Left ventricle myocardium inferior (tissue), 1 donor: ENCODE results near the gene BMP2K. TPM values are rescaled to one million over a fixed set of nuclear protein-coding genes. Genes with fewer than 3 reads are reported as not detected.

Source experiments
- DNase-seq: peaks from one replicate; pipeline ENCODE4 v3.0.0-alpha.2; 2020
- H3K27ac ChIP-seq: fragments of 200-600 bp; replicated peaks from 2 replicates; pipeline ENCODE4 v1.8.0; 2021
- H3K27me3 ChIP-seq: fragments of 200-600 bp; 2 replicates; pipeline ENCODE4 v1.8.0; 2021; ENCODE audit warnings: low read depth
- H3K36me3 ChIP-seq: fragments of 200-600 bp; 2 replicates; pipeline ENCODE4 v1.8.0; 2021
- H3K4me1 ChIP-seq: fragments of 200-600 bp; 2 replicates; pipeline ENCODE4 v1.8.0; 2021
- H3K4me3 ChIP-seq: fragments of 200-600 bp; 2 replicates; pipeline ENCODE4 v1.8.0; 2021; ENCODE audit warnings: mild to moderate bottlenecking, moderate library complexity
- H3K9me3 ChIP-seq: fragments of 200-600 bp; replicated peaks from 2 replicates; pipeline ENCODE4 v1.8.0; 2021
- CTCF ChIP-seq: fragments of 200-600 bp; IDR thresholded peaks from 2 replicates; pipeline ENCODE4 v1.8.0; 2021; ENCODE audit warnings: antibody characterized with exemption, mild to moderate bottlenecking, borderline replicate concordance
- intact Hi-C: fragments of 100-400 bp; cut with micrococcal nuclease; formaldehyde crosslinking; loops from one replicate; pipeline ENCODE4 v1.11.0; 2022
- total RNA-seq: library from RNA; stranded (reverse); fragmentation: NEBNext Ultra II Directional; extraction: Animal tissue kit (Norgen Biotek cat#: 25700); gene quantifications from one replicate; pipeline ENCODE4 v1.2.1, GENCODE V29; 2021
- donor health status: DM: no; HTN: yes; CAD: no; lungs with severe emphysema.

BMP2K gene
- total RNA-seq, 1 donor from 2014 or later = 16.2 TPM

GRCh38 chr4:78923464-78924312, 147.5 kb downstream of the BMP2K start:
- peaks cover 37% of the 10 kb centered on the region for H3K36me3 ChIP-seq
- H3K4me3 ChIP-seq = no peak overlapping the region
- no peaks in the 10 kb centered on the region for H3K9me3 ChIP-seq
- intact Hi-C loops = no loop called here
- H3K4me1 ChIP-seq = peaks cover 7% of the 10 kb centered on the region
- peak; percentile 32 for TF ChIP-seq CTCF
- no peak for DNase-seq
- H3K27ac ChIP-seq = no peak overlapping the region
- no peaks in the 10 kb centered on the region for H3K27me3 ChIP-seq

GRCh38 chr4:78926826-78927225, 150.7 kb downstream of the BMP2K start:
- H3K9me3 ChIP-seq = no peaks in the 10 kb centered on the region
- H3K4me3 ChIP-seq = no peak overlapping the region
- intact Hi-C loops = no loop called here
- no peak for TF ChIP-seq CTCF
- no peaks in the 10 kb centered on the region for H3K27me3 ChIP-seq
- H3K4me1 ChIP-seq = peaks cover 7% of the 10 kb centered on the region
- peaks cover 49% of the 10 kb centered on the region for H3K36me3 ChIP-seq
- H3K27ac ChIP-seq = no peak overlapping the region
- DNase-seq = no peak

GRCh38 chr4:78928835-78929234, 152.7 kb downstream of the BMP2K start:
- intact Hi-C loops = no loop called here
- no peak for DNase-seq
- Histone ChIP-seq H3K9me3 (no peaks in the 10 kb centered on the region), H3K4me3 (no peak overlapping the region), H3K27ac (no peak overlapping the region), H3K4me1 (peaks cover 4% of the 10 kb centered on the region), H3K36me3 (peaks cover 47% of the 10 kb centered on the region), H3K27me3 (no peaks in the 10 kb centered on the region)
- TF ChIP-seq CTCF = no peak

- H3K36me3 ChIP-seq = peaks cover 42% of the 10 kb centered on the region
- no peak overlapping the region for H3K27ac ChIP-seq
- H3K27me3 ChIP-seq = no peaks in the 10 kb centered on the region
- H3K4me3 ChIP-seq = no peak overlapping the region
- no peak for TF ChIP-seq CTCF
- H3K9me3 ChIP-seq = no peaks in the 10 kb centered on the region
- H3K4me1 ChIP-seq = no peaks in the 10 kb centered on the region
- no peak for DNase-seq
- intact Hi-C loops = no loop called here
These were observed 154.0 kb downstream of the BMP2K start for GRCh38 chr4:78930016-78930629.

GRCh38 chr4:78936989-78937388, 160.8 kb downstream of the BMP2K start:
- intact Hi-C loops = no loop called here

More at GRCh38 chr4:78936989-78937388, 160.8 kb downstream of the BMP2K start:
- no peak overlapping the region for H3K27ac ChIP-seq
- H3K9me3 ChIP-seq = no peaks in the 10 kb centered on the region
- no peak for TF ChIP-seq CTCF
- no peaks in the 10 kb centered on the region for H3K36me3 ChIP-seq
- no peak for DNase-seq
- H3K4me1 ChIP-seq = peaks cover 27% of the 10 kb centered on the region
- no peak overlapping the region for H3K4me3 ChIP-seq
- H3K27me3 ChIP-seq = no peaks in the 10 kb centered on the region
